ENCODE data around the gene ASGR1.
A peak's percentile ranks its signal among the peaks of the same experiment; 100 is the strongest.

ASGR1 gene

GRCh38 chr17:7139400-7139799 lies 39.8 kb downstream of the ASGR1 start:
- TF ChIP-seq ZFX (IDR thresholded peaks at IDR 0.05; ENCODE audit: borderline replicate concordance): no peak
- TF ChIP-seq CTCF (IDR thresholded peaks at IDR 0.05): no peak

GRCh38 chr17:7138800-7139381 lies 40.3 kb downstream of the ASGR1 start:
- H3K27ac ChIP-seq: no peak overlapping the region
- TF ChIP-seq ZFX (IDR thresholded peaks at IDR 0.05; ENCODE audit: borderline replicate concordance): no peak
- TF ChIP-seq CTCF (IDR thresholded peaks at IDR 0.05): no peak

More at GRCh38 chr17:7139400-7139799, 39.8 kb downstream of the ASGR1 start:
- no peak overlapping the region for H3K27ac ChIP-seq

GRCh38 chr17:7137171-7137943 lies 41.8 kb downstream of the ASGR1 start:
- no peak overlapping the region for H3K27ac ChIP-seq
- TF ChIP-seq CTCF (IDR thresholded peaks at IDR 0.05) (no peak), ZFX (IDR thresholded peaks at IDR 0.05; ENCODE audit: borderline replicate concordance) (no peak)

GRCh38 chr17:7136266-7136877 lies 42.8 kb downstream of the ASGR1 start:
- TF ChIP-seq ZFX (IDR thresholded peaks at IDR 0.05; ENCODE audit: borderline replicate concordance) (no peak), CTCF (IDR thresholded peaks at IDR 0.05) (peak; percentile 94)

GRCh38 chr17:7133916-7134315 lies 45.3 kb downstream of the ASGR1 start:
- H3K27ac ChIP-seq: no peak overlapping the region
- TF ChIP-seq ZFX (IDR thresholded peaks at IDR 0.05; ENCODE audit: borderline replicate concordance): no peak
- no peak for TF ChIP-seq CTCF (IDR thresholded peaks at IDR 0.05)

More at GRCh38 chr17:7136266-7136877, 42.8 kb downstream of the ASGR1 start:
- H3K27ac ChIP-seq: no peak overlapping the region

GRCh38 chr17:7133424-7133823 lies 45.7 kb downstream of the ASGR1 start:
- H3K27ac ChIP-seq: no peak overlapping the region
- 0 out of 2 replicates have a peak, but pooled peaks have one; percentile 12 for TF ChIP-seq CTCF (IDR thresholded peaks at IDR 0.05)
- TF ChIP-seq ZFX (IDR thresholded peaks at IDR 0.05; ENCODE audit: borderline replicate concordance): no peak

All from 22Rv1 (cell line).